ENCODE data around the gene FGFR4.

The FGFR4 gene

DNA sequence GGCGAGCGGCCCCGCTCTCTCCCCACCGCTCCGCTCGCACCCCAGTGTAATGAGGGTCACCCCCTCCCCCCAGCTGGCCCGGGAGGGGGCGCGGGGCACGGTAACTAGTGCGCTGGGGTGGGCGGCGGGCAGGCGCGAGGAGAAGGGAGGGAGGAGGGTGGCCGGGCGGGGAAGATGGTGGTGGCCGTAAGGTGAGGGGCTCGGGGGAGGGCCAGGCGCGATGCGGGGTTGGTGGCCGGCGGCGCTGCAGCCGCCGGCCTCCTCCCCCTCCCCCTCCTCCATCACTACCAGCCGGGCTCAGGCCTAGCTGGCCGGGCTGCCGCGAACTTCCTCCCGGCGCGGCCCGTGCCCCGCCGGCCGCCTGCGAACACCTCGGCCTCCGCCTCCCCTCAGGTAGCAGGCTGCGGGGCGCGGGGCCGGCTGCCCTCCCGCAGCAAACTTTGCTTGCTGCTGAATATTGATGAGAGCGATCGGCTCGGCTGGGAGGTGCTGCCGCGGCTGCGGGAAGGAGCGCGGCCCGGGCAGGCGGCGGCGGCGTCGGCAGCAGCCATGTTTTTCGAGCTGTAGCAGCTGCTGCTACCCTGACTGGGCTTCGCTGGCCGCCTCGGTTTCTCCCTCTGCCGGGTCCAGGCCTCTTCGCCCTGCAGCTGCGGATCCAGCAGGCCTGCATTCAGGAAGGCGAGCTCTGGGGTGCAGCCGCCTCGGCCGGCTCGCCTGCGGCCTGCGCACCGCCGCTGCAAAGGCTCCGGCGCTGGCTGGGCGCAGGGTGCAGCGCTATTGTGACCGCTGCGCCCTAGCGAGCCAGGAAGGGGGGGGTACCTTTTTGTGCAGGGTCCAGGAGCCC, 47.4 kb downstream of the FGFR4 start:
- Histone ChIP-seq H3K9ac (ENCODE audit: low read length) (peak overlapping the region; percentile 90), H4K20me1 (ENCODE audit: low read depth, low read length) (no peaks in the 10 kb centered on the region), H3K9me2 (replicated peaks; ENCODE audit: insufficient read depth, low read length) (no peaks in the 10 kb centered on the region), H3K27ac (ENCODE audit: low read depth, low read length) (peak overlapping the region; percentile 86), H3K4me3 (ENCODE audit: insufficient read depth, low read length, poor library complexity, severe bottlenecking) (peak overlapping the region; percentile 73), H3K36me3 (ENCODE audit: low read length) (peaks cover 23% of the 10 kb centered on the region), H3F3A (ENCODE audit: insufficient read depth) (peaks cover 56% of the 10 kb centered on the region), H3K4me2 (ENCODE audit: low read depth, low read length, poor library complexity, severe bottlenecking) (peak overlapping the region; percentile 89), H3K79me2 (ENCODE audit: insufficient read depth, low read length) (peaks cover 47% of the 10 kb centered on the region), H3K27me3 (ENCODE audit: low read length) (no peaks in the 10 kb centered on the region), H3K9me3 (ENCODE audit: insufficient read depth, low read length) (no peaks in the 10 kb centered on the region), H2AFZ (ENCODE audit: low read depth, low read length, severe bottlenecking) (no peak overlapping the region)
- no peak for TF ChIP-seq EZH2phosphoT487 (conservative IDR thresholded peaks at IDR 0.05; ENCODE audit: low read length)
- TF ChIP-seq, protein P1, sequence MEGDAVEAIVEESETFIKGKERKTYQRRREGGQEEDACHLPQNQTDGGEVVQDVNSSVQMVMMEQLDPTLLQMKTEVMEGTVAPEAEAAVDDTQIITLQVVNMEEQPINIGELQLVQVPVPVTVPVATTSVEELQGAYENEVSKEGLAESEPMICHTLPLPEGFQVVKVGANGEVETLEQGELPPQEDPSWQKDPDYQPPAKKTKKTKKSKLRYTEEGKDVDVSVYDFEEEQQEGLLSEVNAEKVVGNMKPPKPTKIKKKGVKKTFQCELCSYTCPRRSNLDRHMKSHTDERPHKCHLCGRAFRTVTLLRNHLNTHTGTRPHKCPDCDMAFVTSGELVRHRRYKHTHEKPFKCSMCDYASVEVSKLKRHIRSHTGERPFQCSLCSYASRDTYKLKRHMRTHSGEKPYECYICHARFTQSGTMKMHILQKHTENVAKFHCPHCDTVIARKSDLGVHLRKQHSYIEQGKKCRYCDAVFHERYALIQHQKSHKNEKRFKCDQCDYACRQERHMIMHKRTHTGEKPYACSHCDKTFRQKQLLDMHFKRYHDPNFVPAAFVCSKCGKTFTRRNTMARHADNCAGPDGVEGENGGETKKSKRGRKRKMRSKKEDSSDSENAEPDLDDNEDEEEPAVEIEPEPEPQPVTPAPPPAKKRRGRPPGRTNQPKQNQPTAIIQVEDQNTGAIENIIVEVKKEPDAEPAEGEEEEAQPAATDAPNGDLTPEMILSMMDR (IDR thresholded peaks at IDR 0.05; ENCODE audit: insufficient read depth, low read length, poor library complexity, severe bottlenecking): no peak

DNA sequence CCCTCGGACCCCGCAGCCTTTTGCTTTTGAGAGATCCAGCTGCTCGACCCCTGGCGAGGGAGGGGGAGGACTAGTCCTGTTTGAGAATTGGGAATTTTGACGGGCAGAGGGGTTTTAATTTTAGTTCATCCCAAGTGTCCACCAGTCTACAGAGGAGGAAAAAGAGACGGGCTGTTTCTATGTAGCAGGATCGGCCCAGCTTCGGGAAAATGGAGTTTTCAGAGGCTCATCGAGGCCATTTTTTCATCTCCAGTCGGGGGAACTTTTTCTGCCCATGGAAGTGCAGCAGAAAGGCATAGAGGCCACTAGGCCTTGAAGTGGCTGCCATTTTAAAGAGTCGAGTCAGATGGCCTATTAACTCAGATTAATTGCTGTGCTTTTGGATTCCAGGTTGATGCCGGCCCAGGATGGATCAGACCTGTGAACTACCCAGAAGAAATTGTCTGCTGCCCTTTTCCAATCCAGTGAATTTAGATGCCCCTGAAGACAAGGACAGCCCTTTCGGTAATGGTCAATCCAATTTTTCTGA, 48.0 kb downstream of the FGFR4 start:
- Histone ChIP-seq H3K4me3 (ENCODE audit: insufficient read depth, low read length, poor library complexity, severe bottlenecking) (peak overlapping the region; percentile 73), H2AFZ (ENCODE audit: low read depth, low read length, severe bottlenecking) (no peak overlapping the region), H3F3A (ENCODE audit: insufficient read depth) (peaks cover 55% of the 10 kb centered on the region), H3K79me2 (ENCODE audit: insufficient read depth, low read length) (peaks cover 54% of the 10 kb centered on the region), H3K27ac (ENCODE audit: low read depth, low read length) (peak overlapping the region; percentile 86), H3K27me3 (ENCODE audit: low read length) (no peaks in the 10 kb centered on the region), H3K9me2 (replicated peaks; ENCODE audit: insufficient read depth, low read length) (no peaks in the 10 kb centered on the region), H3K9me3 (ENCODE audit: insufficient read depth, low read length) (no peaks in the 10 kb centered on the region), H3K4me2 (ENCODE audit: low read depth, low read length, poor library complexity, severe bottlenecking) (peak overlapping the region; percentile 89), H4K20me1 (ENCODE audit: low read depth, low read length) (no peaks in the 10 kb centered on the region), H3K9ac (ENCODE audit: low read length) (peak overlapping the region; percentile 90), H3K36me3 (ENCODE audit: low read length) (peaks cover 23% of the 10 kb centered on the region)
- TF ChIP-seq, protein P1 (IDR thresholded peaks at IDR 0.05; ENCODE audit: insufficient read depth, low read length, poor library complexity, severe bottlenecking): no peak
- no peak for TF ChIP-seq EZH2phosphoT487 (conservative IDR thresholded peaks at IDR 0.05; ENCODE audit: low read length)

DNA sequence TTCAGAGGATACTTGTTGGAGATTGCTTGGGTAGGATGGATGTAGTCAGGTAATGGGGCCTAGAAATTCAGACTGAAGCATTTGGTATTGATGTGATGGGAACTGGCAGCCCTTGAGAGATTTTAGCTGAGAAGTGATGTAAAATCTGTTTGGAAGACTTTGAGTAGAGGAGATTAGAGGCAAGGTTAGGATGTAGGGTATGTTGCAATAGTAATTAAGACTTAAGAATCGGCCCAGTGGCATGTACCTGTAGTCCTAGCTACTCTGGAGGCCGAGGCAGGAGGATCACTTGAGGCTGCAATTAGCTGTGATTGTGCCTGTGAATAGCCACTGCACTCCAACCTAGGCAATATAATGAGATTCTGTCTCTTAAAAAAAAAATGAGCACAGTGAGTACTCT, 53.6 kb downstream of the FGFR4 start:
- peak overlapping the region; percentile 89 for H3K4me2 ChIP-seq (ENCODE audit: low read depth, low read length, poor library complexity, severe bottlenecking)
- H3K9me3 ChIP-seq (ENCODE audit: insufficient read depth, low read length): no peaks in the 10 kb centered on the region
- H3K4me3 ChIP-seq (ENCODE audit: insufficient read depth, low read length, poor library complexity, severe bottlenecking): no peak overlapping the region
- no peak overlapping the region for H2AFZ ChIP-seq (ENCODE audit: low read depth, low read length, severe bottlenecking)
- TF ChIP-seq, protein P1 (IDR thresholded peaks at IDR 0.05; ENCODE audit: insufficient read depth, low read length, poor library complexity, severe bottlenecking): no peak
- no peak for TF ChIP-seq EZH2phosphoT487 (conservative IDR thresholded peaks at IDR 0.05; ENCODE audit: low read length)
- peak overlapping the region; percentile 86 for H3K27ac ChIP-seq (ENCODE audit: low read depth, low read length)
- no peaks in the 10 kb centered on the region for H3K9me2 ChIP-seq (replicated peaks; ENCODE audit: insufficient read depth, low read length)
- H3F3A ChIP-seq (ENCODE audit: insufficient read depth): peaks cover 74% of the 10 kb centered on the region
- no peaks in the 10 kb centered on the region for H3K27me3 ChIP-seq (ENCODE audit: low read length)
- no peaks in the 10 kb centered on the region for H4K20me1 ChIP-seq (ENCODE audit: low read depth, low read length)
- peaks cover 97% of the 10 kb centered on the region for H3K79me2 ChIP-seq (ENCODE audit: insufficient read depth, low read length)
- peak overlapping the region; percentile 17; the same call in 1 of the 2 replicates for H3K9ac ChIP-seq (ENCODE audit: low read length)
- peaks cover 49% of the 10 kb centered on the region for H3K36me3 ChIP-seq (ENCODE audit: low read length)

All from SU-DHL-6 (cell line).